GM21723 (cell line): Measurements from ENCODE around the gene USP19.
A peak's percentile ranks its signal among the peaks of the same experiment; 100 is the strongest.

Source experiments
- ATAC-seq: cut with Tn5 transposase; IDR thresholded peaks from one replicate; pipeline ENCODE4 v1.9.1; 2021; ENCODE audit warnings: mild to moderate bottlenecking, moderate library complexity; ENCODE audit not compliant: unreplicated experiment

USP19 gene

GRCh38 chr3:49133226-49133951 lies 12.8 kb upstream of the USP19 start:
- ATAC-seq = no peak

- no peak for ATAC-seq
These were observed 12.0 kb upstream of the USP19 start, which contains the start of gene LAMB2 for GRCh38 chr3:49132437-49133225. TSS of gene LAMB2 (minus strand) at chr3:49133050. CDS start at chr3:49132867, 183 bp downstream.

DNA sequence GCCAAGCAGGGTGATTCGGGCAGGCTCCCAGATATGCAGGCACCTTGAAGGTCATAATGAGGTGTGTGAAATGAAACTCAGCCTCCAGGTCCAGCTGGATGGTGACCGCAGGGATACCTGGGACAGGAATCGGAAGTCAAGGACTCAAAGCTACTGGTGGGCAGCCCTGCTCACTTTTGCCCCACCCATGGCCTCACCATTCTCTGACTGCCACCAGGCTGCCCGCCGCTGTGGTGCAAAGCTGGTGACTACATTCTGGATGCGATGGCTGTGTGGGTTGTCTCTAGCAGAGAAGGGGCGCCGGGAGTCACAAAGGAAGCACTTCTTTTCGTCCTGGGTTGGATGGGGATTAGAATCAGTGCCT lies 11.4 kb upstream of the USP19 start:
- no peak for ATAC-seq

GRCh38 chr3:49131576-49131975 lies 11.0 kb upstream of the USP19 start:
- ATAC-seq = no peak

DNA sequence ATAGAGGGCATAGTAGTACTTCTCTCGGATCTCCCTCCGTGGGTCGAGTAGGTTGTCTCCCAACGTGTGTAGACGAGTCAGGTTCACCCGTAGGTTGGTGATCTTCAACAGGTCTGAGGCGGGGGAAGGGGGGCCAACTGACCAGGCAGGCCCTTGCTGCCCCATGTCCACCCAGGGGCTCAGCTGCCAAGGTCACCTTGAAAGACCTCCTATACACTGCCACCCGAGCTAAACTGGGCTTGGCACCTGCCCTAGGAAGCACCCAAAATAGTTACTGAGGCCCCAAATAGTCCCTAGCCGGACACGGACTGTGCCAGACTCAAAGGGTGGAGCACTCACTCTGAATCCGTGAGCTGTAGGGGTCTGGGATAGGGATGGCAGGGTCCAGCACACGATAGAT lies 10.4 kb upstream of the USP19 start:
- ATAC-seq = no peak

DNA sequence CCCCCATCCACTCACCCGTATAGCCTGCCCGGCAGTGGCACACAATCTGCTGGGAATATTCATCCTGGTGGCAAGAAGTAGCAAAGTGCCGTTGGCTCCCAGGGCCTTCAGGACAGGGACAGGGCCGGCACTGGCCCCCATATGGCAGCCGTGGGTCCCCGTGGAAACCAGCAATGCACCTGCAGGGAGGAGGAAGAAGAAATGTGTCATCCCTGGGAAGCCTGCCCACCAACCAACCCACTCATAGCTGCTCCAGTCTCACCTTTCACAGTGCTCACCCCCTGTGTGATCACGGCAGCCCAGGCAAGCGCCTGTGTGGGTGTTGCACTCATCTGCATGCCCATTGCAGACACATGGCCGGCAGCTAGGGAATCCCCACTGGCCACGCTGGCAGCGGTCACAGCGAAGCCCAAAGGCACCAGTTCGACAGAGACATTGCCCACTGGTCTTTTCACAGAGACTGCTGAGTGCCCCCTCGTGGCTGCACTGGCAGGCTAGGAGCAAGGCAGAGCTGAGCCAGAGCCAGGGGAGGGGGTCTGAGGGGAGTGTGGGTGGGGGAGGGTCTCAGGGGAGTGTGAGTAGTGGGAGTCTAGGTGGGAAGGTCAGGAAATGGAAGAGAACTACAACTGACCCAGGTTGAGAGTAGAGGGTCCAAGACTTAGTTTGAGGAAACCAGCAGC lies 4.5 kb upstream of the USP19 start:
- no peak for ATAC-seq

DNA sequence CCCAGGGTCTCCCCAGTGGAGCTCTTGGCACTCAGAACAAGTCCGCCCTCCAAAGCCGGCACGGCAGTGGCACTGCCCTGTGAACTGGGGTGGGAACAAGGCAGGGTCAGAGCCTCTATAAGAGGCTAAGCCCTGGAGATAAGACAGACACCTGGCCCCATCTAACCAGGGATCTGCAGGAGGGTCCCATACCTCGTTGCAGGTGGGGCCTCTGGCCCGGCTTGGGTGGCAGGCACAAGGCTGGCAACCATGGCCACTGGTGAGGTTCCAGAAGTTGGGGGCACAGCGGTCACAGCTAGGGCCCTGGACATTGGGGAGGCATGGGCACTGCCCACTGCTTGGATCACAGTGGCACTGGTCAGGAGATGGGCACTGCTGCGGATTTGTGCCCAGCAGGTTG lies 3.6 kb upstream of the USP19 start:
- ATAC-seq = no peak

DNA sequence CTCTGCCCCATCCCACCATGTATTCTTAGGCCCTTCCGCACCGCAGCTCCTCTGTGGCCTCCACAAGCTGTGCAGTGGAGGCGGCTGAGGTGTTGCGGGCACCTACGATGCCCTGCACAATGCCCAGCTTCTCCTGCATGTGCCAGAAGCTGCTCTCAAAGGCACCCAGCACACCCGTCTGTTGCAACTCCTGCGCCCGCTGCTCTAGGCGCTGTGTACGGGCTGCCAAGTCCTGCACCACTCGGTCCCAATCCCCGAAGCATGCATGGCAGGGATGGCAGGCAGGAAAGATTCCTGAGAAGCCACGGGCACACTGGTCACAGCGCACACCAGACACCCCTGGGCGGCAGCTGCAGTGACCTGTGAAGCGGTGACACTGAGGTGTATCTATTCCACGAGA lies 3.1 kb upstream of the USP19 start:
- no peak for ATAC-seq

GRCh38 chr3:49122886-49123545 lies 2.4 kb upstream of the USP19 start:
- no peak for ATAC-seq

DNA sequence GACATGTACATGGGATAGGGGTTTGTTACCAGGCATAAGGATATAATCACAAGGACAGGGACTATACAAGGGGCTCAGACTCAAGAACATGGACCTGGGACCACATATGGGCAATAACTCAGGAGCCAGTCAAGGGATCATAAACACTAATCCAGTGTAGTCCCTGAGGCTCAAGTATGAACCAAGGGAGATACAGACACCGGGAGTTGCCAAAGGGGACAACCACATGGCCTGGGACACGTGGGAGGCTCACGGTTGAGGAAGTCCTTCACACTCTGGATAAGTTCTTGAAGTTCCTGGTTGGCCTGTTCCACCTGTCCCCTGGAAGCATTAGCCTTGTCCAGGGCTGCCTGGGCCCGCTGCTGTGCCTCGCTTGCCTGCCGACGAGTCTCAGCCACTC lies 1.8 kb upstream of the USP19 start:
- no peak for ATAC-seq

GRCh38 chr3:49122022-49122421 lies 1.4 kb upstream of the USP19 start:
- ATAC-seq = no peak

DNA sequence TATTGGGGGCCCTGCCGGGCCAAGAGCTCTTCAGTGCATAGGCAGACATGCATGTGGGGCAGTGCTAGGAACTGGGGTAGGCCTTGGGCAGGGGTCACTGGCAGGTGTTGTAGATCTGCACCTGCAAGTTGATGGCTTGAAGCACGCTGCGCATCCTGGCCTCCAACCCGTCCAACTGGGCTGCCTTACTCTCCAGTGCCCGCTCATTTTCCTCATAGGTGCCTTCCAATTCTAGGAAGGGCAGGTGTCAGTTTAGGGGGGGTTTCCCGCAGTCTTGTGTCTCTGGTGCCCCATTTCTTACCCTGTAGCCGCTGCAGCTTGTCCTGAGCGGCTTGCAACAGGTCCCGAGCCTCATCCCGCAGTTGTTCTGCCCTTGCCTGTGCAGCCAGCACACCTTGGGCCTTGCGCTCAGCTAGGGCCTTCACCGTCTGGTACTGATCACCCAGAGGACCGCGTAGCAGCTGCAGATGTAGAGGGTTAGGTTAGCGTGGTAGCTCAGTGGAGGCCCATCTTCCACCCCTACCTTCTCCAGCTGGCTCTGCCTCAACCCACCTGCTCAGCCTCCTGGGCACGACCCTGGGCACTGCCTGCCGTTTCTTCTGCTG lies 611 bp upstream of the USP19 start:
- ATAC-seq = no peak

DNA sequence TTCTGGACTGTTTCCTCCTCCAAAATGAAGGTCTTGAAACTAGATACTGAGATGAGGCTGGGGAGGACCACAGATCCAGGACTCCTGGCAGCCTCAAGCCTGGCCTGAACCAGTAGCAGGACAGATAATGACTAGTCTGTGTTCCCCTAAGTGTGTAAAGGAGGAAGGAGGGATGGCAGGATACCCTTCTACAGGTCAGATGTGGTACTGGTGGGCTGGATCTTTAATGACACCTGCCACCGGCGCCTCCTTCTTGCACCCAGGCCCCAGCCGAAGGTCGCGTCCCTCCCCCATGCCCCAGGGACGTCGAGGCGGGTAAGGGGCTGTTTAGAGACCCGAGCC lies 556 bp downstream of the USP19 start:
- ATAC-seq = peak; percentile 7

GRCh38 chr3:49119439-49119838 lies 1.2 kb downstream of the USP19 start:
- no peak for ATAC-seq

DNA sequence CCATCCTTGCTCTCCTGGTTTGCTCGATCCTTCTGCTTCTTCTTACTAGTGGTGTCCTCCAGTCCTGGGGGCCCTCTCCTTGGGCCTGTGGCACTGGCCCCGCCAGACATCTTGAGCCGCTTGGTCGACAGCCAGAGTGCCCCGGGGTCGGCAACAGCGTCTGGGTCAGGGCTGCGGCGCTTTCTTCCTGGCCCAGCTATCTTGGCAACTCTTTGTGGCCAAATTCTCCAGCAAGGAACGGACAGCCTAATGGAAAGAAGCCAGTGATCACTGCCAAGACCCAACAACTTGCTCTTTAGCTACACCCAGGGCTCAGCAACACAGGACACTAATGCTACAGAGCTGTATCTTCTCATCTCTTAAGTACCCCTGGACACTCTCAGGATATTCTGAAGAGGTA lies 1.6 kb downstream of the USP19 start:
- ATAC-seq = no peak

DNA sequence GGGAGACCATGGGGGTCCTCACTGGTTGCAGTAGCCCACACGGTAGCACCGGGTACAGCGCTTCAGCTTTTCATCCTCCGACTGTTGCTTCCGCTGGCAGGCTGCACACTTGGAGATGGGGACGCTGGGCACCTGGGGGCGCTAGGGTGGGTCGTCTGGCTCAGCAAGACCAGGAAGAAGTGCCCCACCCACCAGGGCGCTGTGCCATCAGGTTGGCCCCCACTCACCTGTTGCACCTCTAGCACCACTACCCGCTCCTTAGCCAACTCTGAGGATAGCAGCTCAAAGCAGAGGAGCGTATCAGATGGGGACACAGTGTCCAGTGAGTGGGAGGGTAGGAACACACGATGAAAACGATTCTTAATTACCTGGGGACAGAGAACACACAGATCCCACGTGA lies 8.4 kb downstream of the USP19 start:
- no peak for ATAC-seq

DNA sequence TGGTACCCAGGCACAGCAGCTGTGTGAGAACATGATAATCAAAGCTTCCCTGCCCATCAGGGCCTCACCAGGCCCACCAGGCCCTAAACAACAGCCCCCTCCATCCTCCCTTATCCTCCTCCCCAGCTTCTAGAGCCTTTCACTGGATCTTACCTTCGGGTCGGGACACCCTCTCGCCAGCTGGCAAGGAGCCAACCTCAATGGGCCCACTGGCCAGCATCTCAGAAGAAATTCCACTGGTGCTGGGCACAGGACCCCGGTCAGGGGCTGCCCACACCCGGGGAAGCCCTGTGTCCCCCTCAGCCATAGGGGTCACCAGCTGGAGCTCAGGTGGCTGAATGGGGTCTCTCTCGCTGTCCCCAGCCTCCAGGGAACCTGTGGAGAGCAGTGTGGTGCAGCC lies 9.3 kb downstream of the USP19 start:
- ATAC-seq = no peak

DNA sequence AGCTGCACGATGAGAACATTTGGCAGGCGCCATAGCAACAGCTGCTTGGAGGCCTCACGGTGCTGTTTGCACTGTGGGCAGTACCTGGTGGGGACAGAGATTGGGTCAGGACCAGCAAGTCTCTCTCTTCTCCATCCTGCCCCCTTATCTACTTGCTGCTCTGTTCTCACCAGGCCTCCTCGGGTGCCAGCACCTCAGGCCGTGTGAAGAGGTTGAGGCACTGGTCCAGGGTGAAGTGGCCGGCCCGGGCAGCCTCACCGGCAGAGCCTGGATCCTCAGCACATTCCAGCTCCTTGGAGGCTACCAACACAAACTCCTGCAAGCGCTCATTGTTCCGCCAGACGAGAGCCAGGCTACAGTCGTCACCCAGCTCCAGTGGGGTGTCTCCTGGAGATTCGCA lies 9.8 kb downstream of the USP19 start:
- no peak for ATAC-seq

GRCh38 chr3:49108346-49108745 lies 12.3 kb downstream of the USP19 start:
- no peak for ATAC-seq

DNA sequence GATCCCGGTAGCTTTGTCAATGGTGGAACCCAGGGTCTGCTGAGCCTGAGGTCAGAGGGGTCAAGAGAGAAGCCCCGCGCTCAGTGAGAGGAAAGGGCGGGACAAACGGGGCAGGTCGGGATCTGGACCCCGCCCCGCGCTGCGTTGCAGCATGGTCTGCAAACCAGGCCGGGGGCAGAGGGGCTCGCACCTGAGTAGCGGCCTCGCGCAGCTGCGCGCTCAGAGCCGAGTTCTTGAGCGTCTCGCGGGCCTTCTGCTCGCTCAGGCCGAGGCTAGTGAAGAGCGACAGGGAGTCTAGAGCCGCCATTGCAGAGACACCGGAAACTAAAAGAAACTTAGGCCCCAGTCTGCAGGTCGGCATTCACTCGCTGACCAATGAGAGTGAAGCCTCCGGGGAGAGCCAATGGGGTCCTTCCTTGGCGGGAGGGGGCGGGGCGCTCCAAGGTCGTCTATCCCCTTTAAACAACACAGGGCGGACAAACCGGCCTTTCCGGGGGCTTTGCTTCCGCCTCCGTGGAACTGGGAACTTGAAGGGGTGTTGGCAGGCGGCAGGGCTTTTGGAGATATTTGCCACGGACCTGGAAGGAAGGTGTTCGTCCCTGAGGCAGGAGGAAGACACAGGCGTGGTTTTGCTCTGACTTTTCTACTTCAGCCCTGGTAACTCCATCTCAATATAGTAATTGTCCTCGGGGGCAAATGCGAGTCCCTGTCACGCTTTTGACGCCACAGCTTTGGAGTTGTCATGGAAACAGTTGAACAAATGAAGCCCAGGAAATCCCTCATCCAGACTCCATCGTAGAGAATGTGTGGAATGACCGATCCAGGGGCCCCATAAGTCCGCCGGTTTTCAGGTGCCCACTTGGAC lies 16.0 kb downstream of the USP19 start, which contains the start of gene QARS1:
TSS of gene QARS1 (minus strand) at position 331 of the 865 bp plus-strand sequence. CDS start at position 307, 24 bp downstream.
- ATAC-seq = peak; percentile 86
